AG04450 (cell line): Measurements from ENCODE around the gene USP16. TPM values are rescaled to one million over a fixed set of nuclear protein-coding genes. Genes with fewer than 3 reads are reported as not detected.

Experiments
- CTCF ChIA-PET: fragments of 300-600, 350-600 bp; formaldehyde crosslinking; extraction: SDS; loops from one replicate; lab custom pipeline; 2022; ENCODE audit warnings: antibody characterized with exemption, inconsistent platforms; lab: Charles Lee
- POLR2A ChIA-PET: fragments of 350-600 bp; formaldehyde crosslinking; extraction: SDS; loops from one replicate; lab custom pipeline; 2021; ENCODE audit warnings: antibody characterized with exemption, inconsistent platforms; lab: Yijun Ruan, JAX
- DNase-seq: peaks from one replicate; pipeline ENCODE4 v3.0.0-alpha.2; 2011; ENCODE audit warnings: low read depth, low spot score
- H3K27ac ChIP-seq: one replicate; pipeline ENCODE4 v1.5.1; 2012; ENCODE audit warnings: low read depth, low read length, control low read depth
- H3K27me3 ChIP-seq: one replicate; pipeline ENCODE4 v1.6.0; 2012; ENCODE audit warnings: low read length; ENCODE audit not compliant: control insufficient read depth, insufficient read depth
- H3K4me3 ChIP-seq: 2 replicates; pipeline ENCODE4 v1.5.1; 2011; ENCODE audit warnings: mild to moderate bottlenecking, low read depth, low read length, control low read depth
- H3K9me3 ChIP-seq: 2 replicates; pipeline ENCODE4 v1.5.1; 2012; ENCODE audit warnings: low read length; ENCODE audit not compliant: control insufficient read depth, insufficient read depth
- polyA plus RNA-seq: library from polyadenylated mRNA; depleted of rRNA; stranded (reverse); fragments of >200 nt; gene quantifications from 2 replicates; pipeline ENCODE4 v1.2.3, GENCODE V29; 2011; rRNA removed
- TF ChIP-seq, protein P1 (sequence below): IDR thresholded peaks from 2 replicates; pipeline ENCODE4 v1.5.1; 2011; ENCODE audit warnings: low read depth, low read length, control low read depth, inconsistent platforms

The USP16 gene
- polyA plus RNA-seq, 1 experiment: 35.6 TPM

DNA sequence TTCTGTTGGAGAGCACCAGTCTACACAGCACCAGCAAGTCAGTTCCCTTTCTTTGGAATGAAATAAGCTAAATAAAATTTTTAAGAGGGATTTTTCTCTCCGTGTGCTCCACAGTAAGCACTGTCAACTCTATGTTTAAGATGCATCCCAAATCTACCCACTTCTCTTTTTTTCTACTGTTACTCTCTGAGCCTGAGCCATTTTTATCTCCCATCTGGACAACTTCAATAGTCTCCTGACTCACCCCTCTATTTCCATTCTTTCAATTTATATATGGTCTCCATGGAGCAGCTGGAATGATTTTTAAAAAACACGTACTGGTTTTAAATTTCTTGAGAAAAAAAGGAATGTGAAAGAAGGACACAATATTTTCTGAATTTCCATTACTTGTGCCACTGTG, 73.7 kb downstream of the USP16 start:
- no peaks in the 10 kb centered on the region for H3K27me3 ChIP-seq
- H3K4me3 ChIP-seq: no peak overlapping the region
- DNase-seq: no peak
- ChIA-PET CTCF (no interaction called here), POLR2A (no interaction called here)
- TF ChIP-seq, protein P1, sequence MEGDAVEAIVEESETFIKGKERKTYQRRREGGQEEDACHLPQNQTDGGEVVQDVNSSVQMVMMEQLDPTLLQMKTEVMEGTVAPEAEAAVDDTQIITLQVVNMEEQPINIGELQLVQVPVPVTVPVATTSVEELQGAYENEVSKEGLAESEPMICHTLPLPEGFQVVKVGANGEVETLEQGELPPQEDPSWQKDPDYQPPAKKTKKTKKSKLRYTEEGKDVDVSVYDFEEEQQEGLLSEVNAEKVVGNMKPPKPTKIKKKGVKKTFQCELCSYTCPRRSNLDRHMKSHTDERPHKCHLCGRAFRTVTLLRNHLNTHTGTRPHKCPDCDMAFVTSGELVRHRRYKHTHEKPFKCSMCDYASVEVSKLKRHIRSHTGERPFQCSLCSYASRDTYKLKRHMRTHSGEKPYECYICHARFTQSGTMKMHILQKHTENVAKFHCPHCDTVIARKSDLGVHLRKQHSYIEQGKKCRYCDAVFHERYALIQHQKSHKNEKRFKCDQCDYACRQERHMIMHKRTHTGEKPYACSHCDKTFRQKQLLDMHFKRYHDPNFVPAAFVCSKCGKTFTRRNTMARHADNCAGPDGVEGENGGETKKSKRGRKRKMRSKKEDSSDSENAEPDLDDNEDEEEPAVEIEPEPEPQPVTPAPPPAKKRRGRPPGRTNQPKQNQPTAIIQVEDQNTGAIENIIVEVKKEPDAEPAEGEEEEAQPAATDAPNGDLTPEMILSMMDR: no peak
- no peak overlapping the region for H3K27ac ChIP-seq
- no peaks in the 10 kb centered on the region for H3K9me3 ChIP-seq

DNA sequence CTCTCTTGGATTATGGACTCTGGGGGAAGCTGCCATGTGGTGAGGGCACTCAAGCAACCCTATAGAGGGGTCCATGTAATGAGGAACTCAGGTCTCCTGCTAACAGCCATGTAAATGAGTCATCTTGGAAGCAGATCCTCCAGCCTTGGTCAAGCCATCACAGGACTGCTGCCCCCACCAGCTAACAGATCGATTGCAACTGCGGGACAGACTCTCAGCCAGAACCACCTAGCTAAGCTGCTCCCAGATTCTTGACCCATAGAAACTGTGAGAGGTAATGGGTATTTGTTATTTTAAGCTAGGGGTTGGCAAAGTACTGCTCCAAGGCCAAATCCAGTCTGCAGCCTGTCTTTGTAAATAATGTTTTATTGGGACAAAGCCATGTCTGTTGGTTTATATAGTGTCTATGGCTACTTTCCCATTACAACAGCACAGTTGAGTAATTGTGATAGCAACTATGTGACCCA, 78.4 kb downstream of the USP16 start:
- ChIA-PET CTCF (interaction anchor here (1.2 kb wide), 2 partner anchors 13 to 61 kb away, joined by 3 to 4 read pairs; no protein-coding TSS in a partner anchor), POLR2A (interaction anchor here (1.1 kb wide), 1 partner anchor 42 kb away, joined by 3 read pairs; no protein-coding TSS in a partner anchor)
- DNase-seq: no peak
- TF ChIP-seq, protein P1: no peak
- Histone ChIP-seq H3K27me3 (no peaks in the 10 kb centered on the region), H3K27ac (no peak overlapping the region), H3K9me3 (no peaks in the 10 kb centered on the region), H3K4me3 (no peak overlapping the region)

Other genes with a start within 250 kb of the USP16 start
- gene LTN1, start 31.8 kb upstream of the USP16 start, polyA plus RNA-seq: 11.7 and 14.4 TPM in 2 replicates
- 29.2 and 36.5 TPM in 2 replicates for gene RWDD2B, start 5.3 kb upstream of the USP16 start, polyA plus RNA-seq
- gene CCT8, start 49.0 kb downstream of the USP16 start, polyA plus RNA-seq: 188 and 265 TPM in 2 replicates
- 11.0 and 11.1 TPM in 2 replicates for gene MAP3K7CL, start 106.0 kb downstream of the USP16 start, polyA plus RNA-seq